ENCODE measurements around the gene GPR83. TPM values are rescaled to one million over a fixed set of nuclear protein-coding genes. Genes with fewer than 3 reads are reported as not detected.

Gene GPR83
- total RNA-seq: under 1 TPM; 0.05 to 0.08 TPM
- polyA plus RNA-seq: under 1 TPM; 0.01 to 0.14 TPM

DNA sequence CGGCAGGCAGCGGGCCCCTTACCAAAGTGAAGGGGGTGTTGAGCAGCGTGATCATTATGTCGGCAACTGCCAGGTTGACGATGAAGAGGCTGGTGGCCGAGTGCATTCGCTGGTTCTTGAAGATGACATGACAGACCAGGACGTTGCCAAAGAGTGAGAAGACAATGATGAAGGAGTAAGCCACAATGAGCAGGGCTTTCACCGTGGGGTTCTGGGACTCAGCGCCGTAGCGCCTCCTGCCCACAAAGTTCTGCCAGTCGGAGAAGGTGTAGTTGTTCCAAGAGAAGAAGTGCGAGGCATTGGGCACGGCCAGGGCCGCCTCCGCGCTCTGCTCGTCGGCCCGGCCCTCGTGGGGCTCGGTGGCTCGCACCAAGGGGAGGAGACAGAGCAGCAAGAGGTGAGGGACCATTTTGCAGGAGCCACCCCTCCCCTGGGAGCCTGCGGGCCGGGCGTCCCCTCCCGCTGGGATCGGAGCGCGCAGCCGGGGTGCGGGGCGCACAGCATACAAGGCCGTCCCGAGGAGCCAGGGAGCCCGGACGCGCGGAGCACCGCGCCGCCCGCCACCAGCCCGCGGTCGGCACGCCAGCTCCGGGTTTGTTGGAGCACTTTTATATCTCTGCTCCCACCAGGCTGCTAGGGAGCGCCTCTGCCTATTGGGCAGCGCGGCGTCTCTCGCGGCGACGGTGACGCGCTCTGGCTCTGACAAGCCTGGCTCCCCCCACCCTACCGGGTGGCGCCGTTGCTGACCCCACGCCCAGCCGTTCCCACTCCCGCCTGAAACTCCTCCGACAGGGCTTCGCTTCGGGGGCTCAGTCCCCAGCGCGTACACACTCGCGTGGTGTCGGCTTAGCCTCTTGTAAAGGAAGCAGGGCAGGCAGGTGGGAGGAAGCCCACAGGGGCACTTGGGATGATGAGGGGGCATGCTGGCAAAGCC is at the start of gene GPR83:
GPR83 (minus strand) TSS at position 581 of the 934 bp plus-strand sequence; CDS start at position 409, 172 bp downstream.
- TF ChIP-seq HNF4G (IDR thresholded peaks at IDR 0.05) (no peak), YY1 (IDR thresholded peaks at IDR 0.05) (no peak), JUND (IDR thresholded peaks at IDR 0.05) (no peak), SP1 (IDR thresholded peaks at IDR 0.05) (no peak)
- TF ChIP-seq, protein P1, sequence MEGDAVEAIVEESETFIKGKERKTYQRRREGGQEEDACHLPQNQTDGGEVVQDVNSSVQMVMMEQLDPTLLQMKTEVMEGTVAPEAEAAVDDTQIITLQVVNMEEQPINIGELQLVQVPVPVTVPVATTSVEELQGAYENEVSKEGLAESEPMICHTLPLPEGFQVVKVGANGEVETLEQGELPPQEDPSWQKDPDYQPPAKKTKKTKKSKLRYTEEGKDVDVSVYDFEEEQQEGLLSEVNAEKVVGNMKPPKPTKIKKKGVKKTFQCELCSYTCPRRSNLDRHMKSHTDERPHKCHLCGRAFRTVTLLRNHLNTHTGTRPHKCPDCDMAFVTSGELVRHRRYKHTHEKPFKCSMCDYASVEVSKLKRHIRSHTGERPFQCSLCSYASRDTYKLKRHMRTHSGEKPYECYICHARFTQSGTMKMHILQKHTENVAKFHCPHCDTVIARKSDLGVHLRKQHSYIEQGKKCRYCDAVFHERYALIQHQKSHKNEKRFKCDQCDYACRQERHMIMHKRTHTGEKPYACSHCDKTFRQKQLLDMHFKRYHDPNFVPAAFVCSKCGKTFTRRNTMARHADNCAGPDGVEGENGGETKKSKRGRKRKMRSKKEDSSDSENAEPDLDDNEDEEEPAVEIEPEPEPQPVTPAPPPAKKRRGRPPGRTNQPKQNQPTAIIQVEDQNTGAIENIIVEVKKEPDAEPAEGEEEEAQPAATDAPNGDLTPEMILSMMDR (IDR thresholded peaks at IDR 0.05; ENCODE audit: low read depth, low read length, missing input control): no peak
- H3K36me3 ChIP-seq (ENCODE audit: control insufficient read depth in 4 of 4, insufficient read depth in 3 of 4, low read depth in 1 of 4, low read length in 3 of 4): no peaks in the 10 kb centered on the region
- H3K27me3 ChIP-seq (ENCODE audit: control insufficient read depth in 4 of 4, insufficient read depth in 4 of 4, low read length in 3 of 4): peaks cover 0 to 7% (median 1%) of the 10 kb centered on the region in 4 donors
- 5% methylated on average over 73 of the region's 73 CpGs for WGBS
- H3K27ac ChIP-seq (ENCODE audit: low read depth in 1 of 2, low read length in 2 of 2): no peak within 1 kb of the TSS
- DNase-seq (ENCODE audit: low spot score): no peak
- H3K9me3 ChIP-seq (ENCODE audit: control insufficient read depth in 4 of 4, low read length in 3 of 4): no peaks in the 10 kb centered on the region
- peak within 1 kb of the TSS in 1 of 3 donors; percentile 3 for H3K4me3 ChIP-seq (ENCODE audit: low read depth in 1 of 3, low read length in 3 of 3)
- no peak within 1 kb of the TSS for H3K9ac ChIP-seq (ENCODE audit: low read depth in 1 of 2, low read length in 2 of 2)
- H3K4me1 ChIP-seq (ENCODE audit: control insufficient read depth in 4 of 4, insufficient read depth in 4 of 4, low read length in 3 of 4): peaks cover 5 to 9% (median 7%) of the 10 kb centered on the region in 4 donors

DNA sequence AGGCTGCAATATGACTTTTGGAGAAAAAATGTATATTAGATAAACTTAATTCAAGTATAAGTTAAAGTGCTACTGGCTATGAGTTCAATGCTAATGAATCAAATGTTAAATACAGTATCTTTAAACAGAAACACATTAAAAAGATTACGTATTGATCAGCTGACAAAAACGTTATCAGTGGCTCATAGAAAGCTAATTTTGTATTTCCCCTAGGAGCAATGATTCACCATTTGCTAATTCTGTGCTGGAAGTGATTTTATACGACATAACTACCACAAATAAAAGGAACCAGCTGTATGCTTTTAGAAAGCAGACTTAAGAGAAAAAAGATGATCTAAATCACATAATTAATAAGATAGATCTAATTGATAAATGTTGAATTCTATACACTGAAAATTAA is 48.8 kb upstream of the GPR83 start:
- peaks cover 0 to 17% (median 11%) of the 10 kb centered on the region in 4 donors for H3K36me3 ChIP-seq (ENCODE audit: control insufficient read depth in 4 of 4, insufficient read depth in 3 of 4, low read depth in 1 of 4, low read length in 3 of 4)
- WGBS: 85% methylated on average over 3 of the region's 3 CpGs
- H3K27ac ChIP-seq (ENCODE audit: low read depth in 1 of 2, low read length in 2 of 2): no peak overlapping the region
- peaks cover 0 to 4% (median 0%) of the 10 kb centered on the region in 4 donors for H3K4me1 ChIP-seq (ENCODE audit: control insufficient read depth in 4 of 4, insufficient read depth in 4 of 4, low read length in 3 of 4)
- TF ChIP-seq TAF1 (conservative IDR thresholded peaks at IDR 0.05) (no peak), RAD21 (IDR thresholded peaks at IDR 0.05) (no peak), RXRA (IDR thresholded peaks at IDR 0.05) (no peak), JUND (IDR thresholded peaks at IDR 0.05) (no peak), HNF4G (IDR thresholded peaks at IDR 0.05) (no peak), EGR1 (IDR thresholded peaks at IDR 0.05; ENCODE audit: low read depth in 2 of 2) (no peak), FOXA1 (IDR thresholded peaks at IDR 0.05) (no peak), FOXA2 (IDR thresholded peaks at IDR 0.05) (no peak), HNF4A (conservative IDR thresholded peaks at IDR 0.05) (no peak), GABPA (IDR thresholded peaks at IDR 0.05 in 1 of 2, conservative IDR thresholded peaks at IDR 0.05 in 1 of 2) (no peak), SP1 (IDR thresholded peaks at IDR 0.05) (no peak), NR2F2 (IDR thresholded peaks at IDR 0.05) (no peak)
- TF ChIP-seq, protein P2, sequence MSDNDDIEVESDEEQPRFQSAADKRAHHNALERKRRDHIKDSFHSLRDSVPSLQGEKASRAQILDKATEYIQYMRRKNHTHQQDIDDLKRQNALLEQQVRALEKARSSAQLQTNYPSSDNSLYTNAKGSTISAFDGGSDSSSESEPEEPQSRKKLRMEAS (IDR thresholded peaks at IDR 0.05): no peak
- TF ChIP-seq, protein P3, sequence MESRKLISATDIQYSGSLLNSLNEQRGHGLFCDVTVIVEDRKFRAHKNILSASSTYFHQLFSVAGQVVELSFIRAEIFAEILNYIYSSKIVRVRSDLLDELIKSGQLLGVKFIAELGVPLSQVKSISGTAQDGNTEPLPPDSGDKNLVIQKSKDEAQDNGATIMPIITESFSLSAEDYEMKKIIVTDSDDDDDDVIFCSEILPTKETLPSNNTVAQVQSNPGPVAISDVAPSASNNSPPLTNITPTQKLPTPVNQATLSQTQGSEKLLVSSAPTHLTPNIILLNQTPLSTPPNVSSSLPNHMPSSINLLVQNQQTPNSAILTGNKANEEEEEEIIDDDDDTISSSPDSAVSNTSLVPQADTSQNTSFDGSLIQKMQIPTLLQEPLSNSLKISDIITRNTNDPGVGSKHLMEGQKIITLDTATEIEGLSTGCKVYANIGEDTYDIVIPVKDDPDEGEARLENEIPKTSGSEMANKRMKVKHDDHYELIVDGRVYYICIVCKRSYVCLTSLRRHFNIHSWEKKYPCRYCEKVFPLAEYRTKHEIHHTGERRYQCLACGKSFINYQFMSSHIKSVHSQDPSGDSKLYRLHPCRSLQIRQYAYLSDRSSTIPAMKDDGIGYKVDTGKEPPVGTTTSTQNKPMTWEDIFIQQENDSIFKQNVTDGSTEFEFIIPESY (IDR thresholded peaks at IDR 0.05): no peak
- TF ChIP-seq, protein P1 (IDR thresholded peaks at IDR 0.05; ENCODE audit: low read depth, low read length, missing input control): no peak
- TF ChIP-seq, protein P4, sequence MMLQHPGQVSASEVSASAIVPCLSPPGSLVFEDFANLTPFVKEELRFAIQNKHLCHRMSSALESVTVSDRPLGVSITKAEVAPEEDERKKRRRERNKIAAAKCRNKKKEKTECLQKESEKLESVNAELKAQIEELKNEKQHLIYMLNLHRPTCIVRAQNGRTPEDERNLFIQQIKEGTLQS (IDR thresholded peaks at IDR 0.05): no peak
- TF ChIP-seq, protein P5, sequence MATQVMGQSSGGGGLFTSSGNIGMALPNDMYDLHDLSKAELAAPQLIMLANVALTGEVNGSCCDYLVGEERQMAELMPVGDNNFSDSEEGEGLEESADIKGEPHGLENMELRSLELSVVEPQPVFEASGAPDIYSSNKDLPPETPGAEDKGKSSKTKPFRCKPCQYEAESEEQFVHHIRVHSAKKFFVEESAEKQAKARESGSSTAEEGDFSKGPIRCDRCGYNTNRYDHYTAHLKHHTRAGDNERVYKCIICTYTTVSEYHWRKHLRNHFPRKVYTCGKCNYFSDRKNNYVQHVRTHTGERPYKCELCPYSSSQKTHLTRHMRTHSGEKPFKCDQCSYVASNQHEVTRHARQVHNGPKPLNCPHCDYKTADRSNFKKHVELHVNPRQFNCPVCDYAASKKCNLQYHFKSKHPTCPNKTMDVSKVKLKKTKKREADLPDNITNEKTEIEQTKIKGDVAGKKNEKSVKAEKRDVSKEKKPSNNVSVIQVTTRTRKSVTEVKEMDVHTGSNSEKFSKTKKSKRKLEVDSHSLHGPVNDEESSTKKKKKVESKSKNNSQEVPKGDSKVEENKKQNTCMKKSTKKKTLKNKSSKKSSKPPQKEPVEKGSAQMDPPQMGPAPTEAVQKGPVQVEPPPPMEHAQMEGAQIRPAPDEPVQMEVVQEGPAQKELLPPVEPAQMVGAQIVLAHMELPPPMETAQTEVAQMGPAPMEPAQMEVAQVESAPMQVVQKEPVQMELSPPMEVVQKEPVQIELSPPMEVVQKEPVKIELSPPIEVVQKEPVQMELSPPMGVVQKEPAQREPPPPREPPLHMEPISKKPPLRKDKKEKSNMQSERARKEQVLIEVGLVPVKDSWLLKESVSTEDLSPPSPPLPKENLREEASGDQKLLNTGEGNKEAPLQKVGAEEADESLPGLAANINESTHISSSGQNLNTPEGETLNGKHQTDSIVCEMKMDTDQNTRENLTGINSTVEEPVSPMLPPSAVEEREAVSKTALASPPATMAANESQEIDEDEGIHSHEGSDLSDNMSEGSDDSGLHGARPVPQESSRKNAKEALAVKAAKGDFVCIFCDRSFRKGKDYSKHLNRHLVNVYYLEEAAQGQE (IDR thresholded peaks at IDR 0.05): no peak
- DNase-seq (ENCODE audit: low spot score): no peak
- no peak overlapping the region for H3K9ac ChIP-seq (ENCODE audit: low read depth in 1 of 2, low read length in 2 of 2)
- H3K9me3 ChIP-seq (ENCODE audit: control insufficient read depth in 4 of 4, low read length in 3 of 4): no peaks in the 10 kb centered on the region
- H3K27me3 ChIP-seq (ENCODE audit: control insufficient read depth in 4 of 4, insufficient read depth in 4 of 4, low read length in 3 of 4): no peaks in the 10 kb centered on the region
- no peak overlapping the region for H3K4me3 ChIP-seq (ENCODE audit: low read depth in 1 of 3, low read length in 3 of 3)
